Measurements from ENCODE around the gene KCNMA1. TPM values are rescaled to one million over a fixed set of nuclear protein-coding genes. Genes with fewer than 3 reads are reported as not detected.

The KCNMA1 gene
- total RNA-seq, 1 donor from 2014 or later: 41.3 TPM

GRCh38 chr10:77626266-77626935, 11.2 kb downstream of the KCNMA1 start:
- Histone ChIP-seq H3K9me3 (no peaks in the 10 kb centered on the region), H3K36me3 (no peaks in the 10 kb centered on the region), H3K27me3 (ENCODE audit: low read depth) (no peaks in the 10 kb centered on the region), H3K27ac (no peak overlapping the region), H3K4me3 (no peak overlapping the region), H3K4me1 (peaks cover 13% of the 10 kb centered on the region)
- TF ChIP-seq CTCF (IDR thresholded peaks at IDR 0.05): no peak
- intact Hi-C loops (cut with DNase I): no loop called here
- ATAC-seq (no peak), DNase-seq (no peak)

- peaks cover 13% of the 10 kb centered on the region for H3K4me1 ChIP-seq
- no peak overlapping the region for H3K4me3 ChIP-seq
- no peak for TF ChIP-seq CTCF (IDR thresholded peaks at IDR 0.05)
- intact Hi-C loops (cut with DNase I): no loop called here
- H3K27me3 ChIP-seq (ENCODE audit: low read depth): no peaks in the 10 kb centered on the region
- no peaks in the 10 kb centered on the region for H3K9me3 ChIP-seq
- peak; percentile 40 to 48 for ATAC-seq
- no peak overlapping the region for H3K27ac ChIP-seq
- H3K36me3 ChIP-seq: no peaks in the 10 kb centered on the region
- DNase-seq: no peak
These were observed 12.2 kb downstream of the KCNMA1 start for GRCh38 chr10:77625379-77625778.

GRCh38 chr10:77622889-77623291, 14.7 kb downstream of the KCNMA1 start:
- H3K9me3 ChIP-seq: no peaks in the 10 kb centered on the region
- H3K36me3 ChIP-seq: no peaks in the 10 kb centered on the region
- DNase-seq (no peak), ATAC-seq (peak in 1 of 2 donors; percentile 38)
- peaks cover 13% of the 10 kb centered on the region for H3K4me1 ChIP-seq
- no peak for TF ChIP-seq CTCF (IDR thresholded peaks at IDR 0.05)
- H3K4me3 ChIP-seq: no peak overlapping the region
- H3K27ac ChIP-seq: peak overlapping the region; percentile 8
- intact Hi-C loops (cut with DNase I): no loop called here
- no peaks in the 10 kb centered on the region for H3K27me3 ChIP-seq (ENCODE audit: low read depth)

GRCh38 chr10:77620731-77621130, 16.9 kb downstream of the KCNMA1 start:
- ATAC-seq (no peak), DNase-seq (no peak)
- Histone ChIP-seq H3K4me3 (no peak overlapping the region), H3K9me3 (no peaks in the 10 kb centered on the region), H3K4me1 (peaks cover 13% of the 10 kb centered on the region), H3K36me3 (no peaks in the 10 kb centered on the region), H3K27ac (no peak overlapping the region), H3K27me3 (ENCODE audit: low read depth) (no peaks in the 10 kb centered on the region)
- no peak for TF ChIP-seq CTCF (IDR thresholded peaks at IDR 0.05)
- intact Hi-C loops (cut with DNase I): no loop called here

- Histone ChIP-seq H3K4me3 (no peak overlapping the region), H3K4me1 (peaks cover 11% of the 10 kb centered on the region), H3K27ac (no peak overlapping the region), H3K27me3 (ENCODE audit: low read depth) (no peaks in the 10 kb centered on the region), H3K9me3 (no peaks in the 10 kb centered on the region), H3K36me3 (no peaks in the 10 kb centered on the region)
- intact Hi-C loops (cut with DNase I): no loop called here
- ATAC-seq (peak in 1 of 2 donors; percentile 54), DNase-seq (no peak)
- TF ChIP-seq CTCF (IDR thresholded peaks at IDR 0.05): no peak
These were observed 17.5 kb downstream of the KCNMA1 start for GRCh38 chr10:77619964-77620703.
